Activated CD4-positive, alpha-beta T cell treated with anti-CD3 and anti-CD28 coated beads for 24 hours (primary cell): Measurements from ENCODE around the gene PTPRM.

Source experiments
- DNase-seq, 2 donors: peaks; one replicate each; pipeline ENCODE4 v3.0.0-alpha.2; 2020; ENCODE audit warnings: low read depth in 2 of 2

PTPRM gene

DNA sequence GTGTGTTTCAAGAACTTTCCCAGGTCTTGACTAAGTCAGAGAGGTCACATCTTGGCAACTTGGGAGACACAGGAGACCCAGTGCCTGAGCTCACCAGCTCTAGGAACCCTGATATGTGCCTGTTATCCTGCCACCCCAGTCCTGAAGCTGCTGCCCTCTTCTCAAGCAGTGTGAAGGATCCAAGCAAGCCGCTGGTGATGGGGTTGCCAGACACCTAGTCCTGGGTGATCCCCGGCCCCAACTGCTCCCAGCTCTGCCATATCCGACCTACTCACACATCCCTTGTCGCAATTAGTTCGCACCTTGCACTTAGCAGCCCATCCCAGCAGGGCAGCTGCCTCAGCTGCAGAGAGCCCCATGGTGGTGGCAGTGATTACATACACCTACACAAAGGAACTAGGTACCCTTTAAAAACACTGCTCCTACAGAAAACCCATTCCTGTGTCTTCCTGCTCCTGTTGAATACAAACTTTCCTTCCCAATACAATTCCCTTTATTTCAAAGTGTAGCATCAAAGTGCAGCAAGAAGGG lies 794.9 kb downstream of the PTPRM start:
- DNase-seq: no peak

DNA sequence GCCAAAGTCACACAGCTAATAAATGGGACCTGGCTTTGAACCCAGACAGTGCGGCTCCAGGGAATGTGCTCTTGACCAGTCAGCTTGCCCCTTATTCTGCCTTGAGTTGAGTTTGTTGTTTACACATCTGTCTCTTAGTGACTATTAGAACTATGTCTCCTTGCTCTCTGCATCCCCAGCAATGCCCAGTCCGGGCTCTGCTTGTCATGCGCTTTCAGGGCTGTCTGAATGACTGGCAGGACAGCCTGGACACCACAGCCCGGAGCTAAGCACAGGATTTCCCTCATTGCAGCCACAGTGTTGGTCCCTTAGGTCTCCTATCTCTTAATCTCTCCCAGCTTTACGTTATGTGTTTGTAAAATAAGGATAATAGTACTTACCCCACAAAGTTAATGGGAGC lies 795.7 kb downstream of the PTPRM start:
- DNase-seq: no peak

DNA sequence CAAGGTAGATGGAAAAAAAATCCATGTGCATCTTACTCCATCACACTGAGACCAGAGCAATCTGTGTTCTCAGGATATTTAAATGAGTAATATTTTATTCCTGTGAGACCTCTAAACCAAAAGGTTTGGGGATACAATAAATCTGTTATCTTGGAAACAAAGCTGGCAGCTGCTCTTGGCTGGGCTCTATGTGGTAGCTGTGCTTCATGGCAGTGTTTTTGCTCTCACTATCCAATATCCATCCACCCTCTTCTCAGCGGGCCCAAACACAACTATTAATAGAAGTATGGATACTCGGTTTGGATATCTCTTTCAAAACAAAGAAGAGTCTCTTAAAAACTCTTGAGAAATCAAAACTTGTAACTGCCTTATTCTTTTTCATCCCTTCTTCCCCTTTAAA lies 797.3 kb downstream of the PTPRM start:
- no peak for DNase-seq

DNA sequence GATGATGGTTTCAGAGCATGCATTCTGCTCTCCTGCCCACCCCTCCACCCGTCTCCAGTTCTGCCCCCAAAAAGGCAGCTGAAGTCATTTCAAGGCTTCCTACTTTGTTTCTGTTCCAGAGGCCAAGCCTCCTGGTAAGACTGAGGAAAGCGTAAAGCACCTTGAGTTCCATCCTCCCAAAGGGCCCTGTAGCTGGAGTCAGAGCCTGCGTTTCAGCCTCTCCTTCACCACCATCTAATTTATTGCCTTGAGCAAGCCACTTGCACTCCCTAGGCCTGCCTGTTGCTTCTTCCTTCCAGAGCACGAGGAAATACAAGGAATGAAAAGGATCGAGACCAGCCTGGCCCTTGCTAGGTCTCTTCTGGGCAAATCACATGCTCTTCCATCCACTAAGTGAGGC lies 797.9 kb downstream of the PTPRM start:
- DNase-seq: no peak

DNA sequence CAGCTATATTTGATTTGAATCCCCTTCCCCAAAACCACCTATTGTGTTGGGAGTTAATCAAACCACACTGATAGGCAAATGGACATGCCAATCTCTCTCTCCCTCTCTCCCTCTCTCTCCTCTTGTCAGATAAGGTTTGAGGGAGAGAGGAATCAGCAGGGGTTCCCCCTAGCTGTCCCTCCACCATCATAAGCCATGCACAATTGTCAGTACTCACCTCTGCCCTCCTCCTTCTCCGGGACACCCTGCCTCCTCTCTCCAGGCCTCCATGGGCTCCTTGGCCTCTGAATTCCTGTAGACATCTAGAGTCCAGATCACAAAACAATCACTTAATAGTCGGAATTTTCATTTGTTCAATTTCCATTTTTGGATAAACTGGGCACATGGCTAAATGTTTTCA lies 798.4 kb downstream of the PTPRM start:
- DNase-seq: no peak

DNA sequence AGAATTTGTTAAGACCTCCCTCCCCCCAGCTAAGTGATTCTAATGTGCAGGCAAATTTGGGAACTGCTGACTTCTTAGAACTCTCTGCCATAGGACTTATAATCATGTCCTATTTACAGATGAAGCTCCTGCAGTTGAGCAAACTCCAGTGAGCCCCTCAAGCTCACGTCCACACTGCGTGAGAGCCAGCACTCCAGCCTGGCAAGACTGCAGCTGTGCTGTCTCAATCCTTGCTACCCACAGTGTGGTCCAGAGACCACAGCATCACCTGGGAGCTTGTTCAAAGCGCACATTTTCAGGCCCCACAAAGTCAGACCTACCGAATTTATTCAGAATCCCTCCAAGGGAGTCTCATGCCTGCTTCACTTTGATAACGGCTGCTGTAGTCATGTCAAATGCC lies 799.0 kb downstream of the PTPRM start:
- no peak for DNase-seq

DNA sequence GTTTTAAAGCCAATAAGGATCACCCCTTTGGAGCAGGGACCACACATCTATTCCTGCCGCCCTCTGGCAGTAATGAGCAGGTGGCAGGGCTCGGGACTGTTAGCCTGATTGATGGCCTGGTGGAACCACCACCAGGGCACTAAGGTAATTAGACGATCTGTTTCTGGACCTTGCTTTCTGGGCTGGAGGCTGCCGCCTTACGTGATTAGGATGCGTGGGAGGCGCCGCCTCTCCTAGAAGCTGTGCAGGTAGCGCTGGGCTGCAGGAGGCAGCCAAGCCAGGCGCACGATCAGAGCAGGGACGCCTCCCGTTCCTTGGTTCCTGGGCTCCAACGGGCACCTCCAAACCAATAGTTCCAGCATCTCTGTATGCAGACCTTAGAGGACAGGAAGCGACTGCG lies 799.5 kb downstream of the PTPRM start:
- DNase-seq: no peak

DNA sequence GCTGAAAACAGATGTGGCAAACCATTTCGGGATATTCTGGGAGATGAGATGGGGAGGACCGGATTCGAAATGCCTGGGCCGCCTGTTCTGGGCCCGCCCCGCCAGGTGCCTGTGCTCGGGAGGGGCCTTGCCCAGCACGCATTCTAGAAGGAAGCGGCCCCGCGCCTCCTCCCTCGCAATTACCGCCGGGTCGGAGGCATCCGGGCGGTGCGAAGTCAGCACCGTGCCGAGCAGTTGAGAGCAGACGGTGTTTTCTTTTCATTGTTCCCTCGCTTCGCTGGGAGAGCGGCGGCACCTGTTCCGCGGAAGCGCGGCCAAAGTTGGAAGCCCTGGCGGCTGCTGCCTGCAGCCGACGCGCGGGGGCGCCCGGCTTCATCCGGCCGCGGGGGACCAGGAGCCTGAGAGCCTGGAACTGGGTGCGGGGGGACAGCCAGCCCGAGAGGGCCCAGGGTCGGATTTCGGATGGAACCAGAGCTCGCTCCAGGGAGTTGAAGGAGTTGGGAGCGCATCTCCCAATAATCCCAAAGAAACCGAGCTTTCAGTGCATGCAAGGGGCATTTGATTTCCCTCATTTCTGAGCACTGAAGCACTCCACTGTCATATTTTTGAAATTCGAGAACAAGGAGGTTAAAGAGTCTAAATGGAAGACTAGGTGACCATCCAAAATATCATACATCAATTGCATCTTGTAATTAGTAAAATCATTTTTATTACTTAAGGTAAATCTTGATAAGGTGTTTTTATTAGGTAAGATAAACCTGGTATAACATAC lies 800.3 kb downstream of the PTPRM start:
- peak in 1 of 2 donors; percentile 4 for DNase-seq

DNA sequence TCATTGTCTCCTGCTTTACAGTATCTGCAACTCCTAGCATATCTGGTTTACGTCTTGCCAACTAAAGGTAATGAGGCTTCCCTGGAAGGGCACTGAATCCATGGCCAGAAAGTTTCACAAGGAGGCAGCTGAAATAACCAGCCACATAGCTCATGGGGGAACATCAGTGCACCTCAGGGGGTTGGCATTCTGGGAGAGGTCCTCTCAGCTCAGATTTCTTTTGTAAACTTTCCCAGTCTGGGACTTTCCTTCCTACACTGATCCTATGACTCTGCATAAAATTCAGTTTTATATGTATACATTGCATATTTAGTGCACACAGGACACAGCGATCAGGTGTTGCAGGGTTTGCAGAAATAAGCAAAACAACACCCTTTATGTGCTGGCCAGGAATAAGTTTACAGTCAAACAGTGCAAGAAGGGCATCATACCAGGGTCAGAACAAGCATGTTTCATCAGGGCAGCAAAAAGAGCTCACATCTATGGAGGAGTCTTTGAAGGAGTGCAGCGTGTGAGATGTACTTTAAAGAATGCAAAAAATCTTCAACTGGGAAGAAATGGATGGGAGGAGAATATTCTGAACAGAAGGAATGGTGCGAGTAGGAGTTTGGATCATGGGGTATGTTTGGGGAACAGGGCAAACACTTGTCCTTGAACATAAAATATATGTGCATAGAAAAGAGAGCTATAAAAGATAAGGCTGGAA lies 801.5 kb downstream of the PTPRM start:
- no peak for DNase-seq

DNA sequence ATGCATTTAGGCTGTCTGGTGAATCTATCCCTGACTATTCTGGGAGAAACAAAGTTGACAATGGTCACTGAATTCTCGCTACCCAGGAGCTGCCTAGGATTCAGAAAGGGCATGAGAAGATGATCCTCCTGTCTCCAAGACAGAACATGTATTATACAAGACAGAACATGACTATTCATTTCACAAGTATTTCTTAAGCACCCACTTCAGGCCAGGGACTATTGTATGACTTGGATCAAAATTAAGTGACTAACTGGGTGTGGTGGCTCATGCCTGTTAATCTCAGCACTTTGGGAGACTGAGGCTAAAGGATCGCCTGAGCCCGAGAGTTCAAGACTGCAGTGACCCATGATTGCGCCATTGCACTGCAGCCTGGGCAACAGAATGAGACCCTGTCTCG lies 806.4 kb downstream of the PTPRM start:
- no peak for DNase-seq

DNA sequence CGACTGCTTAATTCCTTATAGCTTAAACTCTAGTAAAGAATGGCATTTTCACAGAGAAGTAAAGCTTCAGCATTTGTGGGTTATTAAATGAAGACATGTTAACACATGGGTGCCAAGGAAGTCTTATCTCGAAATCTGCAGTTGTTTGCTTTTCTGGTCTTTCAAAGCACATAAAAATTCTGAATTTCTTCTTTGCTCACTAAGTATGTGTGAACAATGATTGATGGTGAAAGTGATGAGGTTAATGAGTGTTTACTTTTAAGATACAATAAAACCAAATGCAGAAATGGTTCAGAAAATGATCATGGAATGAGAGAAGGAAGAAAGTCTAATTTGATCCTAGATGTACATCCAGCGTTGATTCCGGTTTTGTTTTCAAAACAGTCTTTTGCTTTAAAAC lies 807.6 kb downstream of the PTPRM start:
- no peak for DNase-seq

DNA sequence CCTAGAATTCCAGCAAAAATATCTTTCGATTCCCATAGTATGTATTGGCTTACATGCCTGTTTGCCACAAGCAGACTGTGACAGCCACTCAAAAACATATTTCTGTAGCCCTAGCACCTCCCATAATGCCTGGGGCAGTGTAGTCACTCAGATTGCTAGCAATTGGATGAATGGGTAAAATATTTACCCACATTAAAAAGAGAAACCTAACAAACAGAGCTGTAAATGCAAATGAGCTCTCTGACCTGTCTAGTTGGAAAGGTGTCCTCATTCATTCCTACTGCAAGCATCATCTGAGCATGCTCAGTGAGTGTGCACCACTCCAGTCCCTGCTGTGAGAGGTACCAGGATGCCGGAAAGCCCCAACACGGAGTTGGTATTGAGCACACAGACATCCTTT lies 808.1 kb downstream of the PTPRM start:
- no peak for DNase-seq

DNA sequence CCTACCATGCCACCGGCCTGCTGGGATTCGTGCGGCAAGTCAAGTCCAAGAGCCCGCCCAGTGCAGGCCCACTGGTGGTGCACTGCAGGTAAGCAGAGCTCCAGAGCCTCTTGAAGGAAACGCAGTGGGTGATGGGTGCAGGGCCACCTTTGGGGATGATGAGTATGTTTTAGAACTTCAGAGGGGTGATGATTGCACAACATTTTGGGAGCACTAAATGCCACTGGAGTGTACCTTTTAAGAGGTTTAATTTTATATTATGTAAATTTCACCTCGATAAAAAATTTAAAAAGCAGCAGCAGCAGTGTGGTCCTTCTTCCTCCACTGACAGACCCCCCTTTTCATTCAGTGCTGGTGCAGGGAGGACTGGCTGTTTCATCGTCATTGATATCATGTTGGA lies 809.0 kb downstream of the PTPRM start:
- DNase-seq: no peak

DNA sequence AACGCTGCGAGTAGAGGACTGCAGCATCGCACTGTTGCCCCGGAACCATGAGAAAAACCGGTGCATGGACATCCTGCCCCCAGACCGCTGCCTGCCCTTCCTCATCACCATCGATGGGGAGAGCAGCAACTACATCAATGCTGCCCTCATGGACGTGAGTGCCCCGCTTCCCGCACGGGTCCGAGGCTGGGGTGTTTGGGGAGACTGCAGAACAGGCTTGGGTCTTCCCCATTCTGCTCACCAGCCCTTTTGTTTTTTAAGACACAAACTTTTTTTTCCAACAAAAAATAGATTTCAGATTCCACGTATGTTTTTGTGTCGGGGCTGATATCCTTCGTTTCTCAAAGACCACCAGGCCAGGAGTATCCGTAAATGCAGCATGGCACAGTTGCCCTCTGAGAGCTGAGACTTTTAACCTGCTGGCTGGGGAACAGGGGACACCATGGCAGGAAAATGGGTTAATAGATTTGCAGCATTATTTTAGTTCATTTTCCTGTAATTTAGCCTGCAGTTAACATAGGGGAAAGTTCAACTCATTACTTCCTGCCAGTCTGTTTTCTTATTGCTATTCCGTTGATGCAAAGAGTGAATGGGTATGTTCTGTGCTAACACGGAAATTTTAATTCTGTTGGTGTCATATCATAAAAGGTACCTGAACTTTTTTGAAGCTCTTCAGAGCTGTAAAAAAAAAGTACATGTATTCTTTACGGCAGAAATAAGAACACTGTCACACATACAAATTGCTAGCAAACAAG lies 812.2 kb downstream of the PTPRM start:
- DNase-seq: no peak

DNA sequence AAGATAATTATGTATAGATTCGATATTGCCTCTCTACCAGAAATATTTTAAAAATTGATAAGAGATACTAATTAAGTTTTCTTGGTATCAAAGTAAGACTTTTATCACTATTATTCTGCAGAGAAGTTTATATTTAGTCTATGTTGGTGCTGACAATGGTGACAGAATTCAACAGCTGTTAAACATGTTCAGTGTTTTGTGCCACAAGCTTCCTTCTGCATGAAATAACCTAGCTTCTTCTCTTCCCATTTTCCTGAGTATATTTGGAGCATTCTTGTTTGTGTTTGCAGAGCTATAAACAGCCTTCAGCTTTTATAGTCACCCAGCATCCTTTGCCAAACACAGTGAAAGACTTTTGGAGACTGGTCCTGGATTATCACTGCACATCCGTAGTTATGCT lies 812.9 kb downstream of the PTPRM start:
- no peak for DNase-seq

DNA sequence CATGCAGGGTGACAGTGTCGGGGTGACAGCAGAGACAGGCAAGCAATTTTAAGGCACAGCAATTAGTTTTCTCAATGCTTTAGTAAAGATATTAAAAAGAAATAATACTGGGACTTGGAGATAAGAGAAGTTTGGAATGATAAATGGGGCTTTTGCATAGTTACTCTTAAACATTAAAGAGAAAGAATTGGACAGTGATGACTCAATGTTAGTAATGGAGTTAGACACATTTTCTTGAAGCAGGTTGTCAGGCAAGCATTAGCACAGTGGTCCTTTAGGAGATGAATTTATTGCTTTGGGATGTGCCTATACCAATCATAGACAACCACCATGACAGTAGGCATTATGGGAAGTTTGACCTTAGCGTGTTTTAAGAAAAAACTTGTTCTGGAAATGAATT lies 813.8 kb downstream of the PTPRM start:
- DNase-seq: no peak

DNA sequence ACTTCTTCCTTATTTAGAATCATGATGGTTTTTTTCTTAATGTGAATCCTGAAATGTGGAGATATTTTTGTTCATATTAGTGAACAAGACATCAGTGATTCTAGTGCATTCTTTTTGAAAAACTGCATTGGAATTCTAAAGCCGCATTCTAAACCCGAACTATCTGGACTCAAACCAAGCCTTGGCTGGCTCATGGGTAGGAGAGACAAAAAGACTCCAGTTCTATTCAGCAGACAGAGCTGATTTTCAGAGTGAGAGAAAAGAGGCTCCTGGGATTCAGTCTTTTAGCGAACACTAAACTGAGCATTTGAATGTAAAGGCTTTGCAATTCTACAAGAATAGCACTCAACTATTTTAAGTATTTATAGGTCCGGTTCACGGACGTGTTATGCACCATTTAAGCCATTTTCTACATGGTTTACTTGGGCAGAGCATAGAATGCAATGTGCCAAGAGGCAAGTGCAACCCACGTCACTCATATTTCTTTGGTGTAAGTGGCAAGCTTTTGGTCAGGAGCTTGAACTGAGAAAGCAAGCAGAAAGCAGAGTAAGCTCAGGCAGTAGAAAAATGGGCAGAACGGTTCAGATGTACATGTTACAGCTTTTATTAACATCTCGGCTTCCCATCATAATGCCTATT lies 814.8 kb downstream of the PTPRM start:
- DNase-seq: no peak

DNA sequence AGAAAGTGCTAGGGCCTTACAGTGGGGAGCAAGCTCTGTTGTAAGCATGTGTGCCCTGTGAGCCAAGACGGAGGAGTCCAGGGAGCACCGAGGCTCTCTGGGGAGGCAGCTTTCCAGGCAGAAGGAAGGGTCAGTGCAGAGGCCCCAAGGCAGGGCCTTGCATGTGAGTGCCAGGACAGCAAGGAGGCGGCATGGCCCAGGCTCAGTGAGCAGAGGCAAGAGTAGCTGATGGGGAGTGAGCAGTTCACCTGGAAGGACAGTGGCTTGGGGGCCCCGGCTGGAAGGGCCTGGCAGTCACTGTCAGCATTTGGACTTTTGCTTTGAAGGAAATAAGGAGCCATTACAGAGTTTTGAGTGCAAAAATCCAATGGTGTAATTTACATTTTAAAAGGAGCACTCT lies 818.3 kb downstream of the PTPRM start:
- DNase-seq: no peak

DNA sequence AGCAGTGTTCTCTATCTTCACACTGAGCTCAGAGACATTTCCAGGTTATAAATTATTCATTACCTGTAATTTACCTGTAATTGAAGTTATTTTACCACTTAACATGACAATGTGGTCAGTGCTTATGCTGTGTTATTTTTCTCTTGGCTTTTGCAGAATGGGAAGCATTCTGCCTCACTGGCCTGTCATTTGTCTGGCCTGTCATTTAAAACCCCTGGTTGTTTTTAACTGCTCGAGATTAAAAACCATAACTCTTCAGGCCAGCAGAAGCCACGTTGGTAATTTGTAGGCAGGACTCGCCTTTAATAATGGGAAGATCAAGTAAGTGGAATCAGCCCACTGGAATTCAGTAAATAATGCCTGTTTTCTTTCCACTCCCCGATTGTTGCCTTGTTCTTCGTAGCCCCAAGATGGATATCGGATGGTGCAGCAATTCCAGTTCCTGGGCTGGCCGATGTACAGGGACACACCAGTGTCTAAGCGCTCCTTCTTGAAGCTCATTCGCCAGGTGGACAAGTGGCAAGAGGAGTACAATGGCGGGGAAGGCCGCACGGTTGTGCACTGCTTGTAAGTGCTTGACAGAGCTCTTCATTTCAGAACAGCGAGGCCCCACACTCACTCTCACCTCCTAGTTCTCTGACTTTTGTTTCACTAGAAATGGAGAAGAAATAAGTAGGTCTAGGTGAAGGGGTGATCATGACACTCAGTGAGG lies 819.7 kb downstream of the PTPRM start:
- no peak for DNase-seq

DNA sequence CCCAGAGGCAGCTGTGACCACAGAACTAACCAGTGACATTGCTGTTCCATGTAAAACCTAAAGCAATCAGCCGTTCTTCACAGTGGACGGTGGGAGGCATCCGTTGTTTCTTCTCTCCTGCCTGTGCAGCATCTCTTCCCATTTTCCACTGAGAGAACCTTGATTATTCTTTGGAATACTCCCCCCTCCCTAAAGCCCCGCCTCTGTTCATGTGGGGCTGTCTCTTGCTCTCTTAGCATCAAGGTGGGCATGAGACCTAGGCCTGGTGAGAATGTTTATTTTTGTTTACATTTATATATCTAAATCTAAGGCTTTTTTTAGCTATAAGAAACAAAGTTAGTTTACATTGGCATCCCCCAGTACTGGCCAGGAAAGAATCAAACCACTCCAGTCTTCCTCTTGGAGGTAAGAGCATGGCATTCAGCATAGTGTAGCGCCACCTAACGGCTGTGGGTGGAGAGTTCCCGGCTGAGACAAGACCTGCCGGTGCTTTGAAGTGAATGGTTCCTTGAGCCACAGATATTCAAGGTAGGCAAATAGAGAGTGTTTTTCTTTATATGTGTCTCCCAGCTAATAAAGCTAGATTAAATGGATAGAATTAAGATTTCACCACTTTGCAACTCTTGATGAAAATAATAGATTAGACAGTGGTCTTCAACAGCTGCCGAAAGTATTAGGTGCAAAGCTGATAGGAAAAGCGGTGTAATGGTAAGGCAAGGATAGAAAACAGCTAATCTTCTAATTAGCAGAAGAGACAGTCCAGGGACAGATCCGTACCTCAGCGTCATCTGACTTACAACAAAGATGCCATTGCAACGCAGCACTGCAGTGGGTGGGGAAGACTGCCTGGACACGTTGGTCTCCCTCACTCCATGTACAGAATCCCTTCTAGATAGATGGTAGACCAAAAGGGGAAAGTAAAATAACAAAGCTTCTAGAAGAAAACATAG lies 822.5 kb downstream of the PTPRM start:
- peak in 1 of 2 donors; percentile 22 for DNase-seq
